Measurements from ENCODE around the gene THAP7.
"Not testable (repeated sequence)": the region's sequence is repeated elsewhere in the genome, so short reads cannot be mapped to it uniquely, and the experiment has no call there.

The THAP7 gene

GRCh38 chr22:21012446-21013407 is 10.8 kb upstream of the THAP7 start:
- DNase-seq = no peak

GRCh38 chr22:21010426-21011113 is 8.7 kb upstream of the THAP7 start:
- no peak for DNase-seq

- DNase-seq = peak; percentile 24
Observed at GRCh38 chr22:21009638-21010425, 7.9 kb upstream of the THAP7 start.

GRCh38 chr22:21009208-21009607 is 7.3 kb upstream of the THAP7 start:
- DNase-seq = not testable (repeated sequence)

- DNase-seq = no peak
Observed at GRCh38 chr22:21003782-21004181, 1.9 kb upstream of the THAP7 start.

GRCh38 chr22:21000987-21001600 is 824 bp downstream of the THAP7 start:
- DNase-seq = no peak

GRCh38 chr22:21000207-21000986 is 1.5 kb downstream of the THAP7 start:
- no peak for DNase-seq

- no peak for DNase-seq
Observed at GRCh38 chr22:20999350-21000206, 2.3 kb downstream of the THAP7 start.

GRCh38 chr22:20998411-20999336 is 3.2 kb downstream of the THAP7 start:
- DNase-seq = no peak

- DNase-seq = no peak
Observed at GRCh38 chr22:20997536-20998257, 4.2 kb downstream of the THAP7 start.

GRCh38 chr22:20996598-20997535 is 5.1 kb downstream of the THAP7 start:
- DNase-seq = no peak

GRCh38 chr22:20996031-20996410 is 5.9 kb downstream of the THAP7 start:
- DNase-seq = no peak

- DNase-seq = no peak
Observed at GRCh38 chr22:20995329-20996030, 6.4 kb downstream of the THAP7 start.

- DNase-seq = no peak
Observed at GRCh38 chr22:20994902-20995241, 7.0 kb downstream of the THAP7 start.

GRCh38 chr22:20994128-20994901 is 7.6 kb downstream of the THAP7 start:
- DNase-seq = no peak

GRCh38 chr22:20993304-20994127 is 8.4 kb downstream of the THAP7 start:
- DNase-seq = no peak

Data from MV-4-11 (cell line).